NCI-H82 treated with DMSO at 0.1 percent for 48 hours (cell line): ENCODE results near the gene ST6GAL2.

Source experiments
- DNase-seq: peaks from one replicate; lab custom pipeline; 2025; ENCODE audit not compliant: unreplicated experiment; lab: John Stamatoyannopoulos, UW

The ST6GAL2 gene

GRCh38 chr2:106831241-106831640, 54.7 kb downstream of the ST6GAL2 start:
- DNase-seq: no peak

- no peak for DNase-seq
Measured at GRCh38 chr2:106830191-106830590, 55.8 kb downstream of the ST6GAL2 start.

GRCh38 chr2:106828119-106828518, 57.8 kb downstream of the ST6GAL2 start:
- no peak for DNase-seq

- DNase-seq: no peak
Measured at GRCh38 chr2:106827158-106827557, 58.8 kb downstream of the ST6GAL2 start.

- no peak for DNase-seq
Measured at GRCh38 chr2:106825161-106825560, 60.8 kb downstream of the ST6GAL2 start.

- DNase-seq: no peak
Measured at GRCh38 chr2:106816974-106817373, 69.0 kb downstream of the ST6GAL2 start.

- DNase-seq: no peak
Measured at GRCh38 chr2:106812841-106813240, 73.1 kb downstream of the ST6GAL2 start.

GRCh38 chr2:106812383-106812782, 73.6 kb downstream of the ST6GAL2 start:
- no peak for DNase-seq

GRCh38 chr2:106805716-106806115, 80.3 kb downstream of the ST6GAL2 start:
- DNase-seq: no peak

- no peak for DNase-seq
Measured at GRCh38 chr2:106804161-106804560, 81.8 kb downstream of the ST6GAL2 start.

- peak; percentile 46 for DNase-seq
Measured at GRCh38 chr2:106800976-106801655, 84.9 kb downstream of the ST6GAL2 start.

GRCh38 chr2:106800180-106800579, 85.8 kb downstream of the ST6GAL2 start:
- no peak for DNase-seq

GRCh38 chr2:106798826-106799552, 87.0 kb downstream of the ST6GAL2 start:
- no peak for DNase-seq

GRCh38 chr2:106797494-106797893, 88.5 kb downstream of the ST6GAL2 start:
- DNase-seq: no peak

GRCh38 chr2:106792671-106793070, 93.3 kb downstream of the ST6GAL2 start:
- DNase-seq: no peak

- DNase-seq: no peak
Measured at GRCh38 chr2:106789185-106789584, 96.8 kb downstream of the ST6GAL2 start.

- DNase-seq: no peak
Measured at GRCh38 chr2:106782681-106783080, 103.3 kb downstream of the ST6GAL2 start.

GRCh38 chr2:106781196-106781595, 104.8 kb downstream of the ST6GAL2 start:
- no peak for DNase-seq

- no peak for DNase-seq
Measured at GRCh38 chr2:106771811-106772210, 114.2 kb downstream of the ST6GAL2 start.

GRCh38 chr2:106770986-106771385, 115.0 kb downstream of the ST6GAL2 start:
- DNase-seq: no peak

- no peak for DNase-seq
Measured at GRCh38 chr2:106764614-106765013, 121.4 kb downstream of the ST6GAL2 start.

GRCh38 chr2:106759966-106760365, 126.0 kb downstream of the ST6GAL2 start:
- no peak for DNase-seq
